Measurements from ENCODE around the gene SEMA4C.

DNA sequence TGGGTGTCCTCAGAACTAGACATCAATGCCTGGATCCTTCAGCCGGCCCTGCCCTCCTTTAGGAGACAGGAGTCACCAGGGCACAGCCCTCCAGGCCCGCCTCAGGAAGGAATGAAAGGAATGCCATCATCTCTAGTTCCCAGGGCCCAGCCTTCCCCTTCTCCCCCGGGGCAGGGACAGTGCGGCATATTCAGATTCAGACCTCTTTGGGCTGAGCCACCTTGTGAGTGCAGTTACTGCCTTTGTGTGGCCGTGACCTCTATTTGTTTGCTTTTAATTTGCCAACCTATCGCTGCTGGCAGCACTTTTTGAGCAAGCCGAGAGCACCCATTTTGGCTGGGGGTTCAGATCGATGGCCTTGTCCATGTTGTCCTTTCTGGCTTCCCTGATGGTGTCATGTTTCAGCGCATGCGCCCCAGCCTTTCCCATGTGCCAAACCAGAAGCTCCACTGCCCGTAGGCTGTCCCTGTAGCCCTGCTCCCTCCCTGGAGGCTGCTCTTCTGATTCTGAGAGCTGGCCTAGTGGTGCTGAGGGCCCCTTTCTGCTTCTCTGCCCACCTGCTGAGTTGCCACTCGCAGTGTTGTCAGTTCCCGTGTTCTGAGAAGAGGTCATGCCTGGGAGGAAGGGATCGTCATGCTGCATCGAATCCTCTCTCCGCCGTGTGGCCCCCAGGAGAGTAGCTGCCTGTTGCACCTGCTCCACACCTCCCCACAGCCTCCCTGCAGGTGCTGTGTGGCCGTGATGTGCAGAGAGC is 36.9 kb downstream of the SEMA4C start:
- TF ChIP-seq, protein P1, sequence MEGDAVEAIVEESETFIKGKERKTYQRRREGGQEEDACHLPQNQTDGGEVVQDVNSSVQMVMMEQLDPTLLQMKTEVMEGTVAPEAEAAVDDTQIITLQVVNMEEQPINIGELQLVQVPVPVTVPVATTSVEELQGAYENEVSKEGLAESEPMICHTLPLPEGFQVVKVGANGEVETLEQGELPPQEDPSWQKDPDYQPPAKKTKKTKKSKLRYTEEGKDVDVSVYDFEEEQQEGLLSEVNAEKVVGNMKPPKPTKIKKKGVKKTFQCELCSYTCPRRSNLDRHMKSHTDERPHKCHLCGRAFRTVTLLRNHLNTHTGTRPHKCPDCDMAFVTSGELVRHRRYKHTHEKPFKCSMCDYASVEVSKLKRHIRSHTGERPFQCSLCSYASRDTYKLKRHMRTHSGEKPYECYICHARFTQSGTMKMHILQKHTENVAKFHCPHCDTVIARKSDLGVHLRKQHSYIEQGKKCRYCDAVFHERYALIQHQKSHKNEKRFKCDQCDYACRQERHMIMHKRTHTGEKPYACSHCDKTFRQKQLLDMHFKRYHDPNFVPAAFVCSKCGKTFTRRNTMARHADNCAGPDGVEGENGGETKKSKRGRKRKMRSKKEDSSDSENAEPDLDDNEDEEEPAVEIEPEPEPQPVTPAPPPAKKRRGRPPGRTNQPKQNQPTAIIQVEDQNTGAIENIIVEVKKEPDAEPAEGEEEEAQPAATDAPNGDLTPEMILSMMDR (conservative IDR thresholded peaks at IDR 0.05), result no peak
- no peak for TF ChIP-seq ZFX (IDR thresholded peaks at IDR 0.05)

All from C4-2B (cell line).